Stimulated activated CD8-positive, alpha-beta memory T cell treated with anti-CD3 and anti-CD28 coated beads, Interleukin-12 subunit alpha, Interleukin-12 subunit beta, amount 100 ng/mL, for 1 hour (primary cell): Measurements from ENCODE around the gene TBCK.
"Not testable (repeated sequence)": the region's sequence is repeated elsewhere in the genome, so short reads cannot be mapped to it uniquely, and the experiment has no call there.

Experiments used
- DNase-seq: peaks from one replicate; pipeline ENCODE4 v3.0.0-alpha.2; 2020; ENCODE audit warnings: low read depth

TBCK gene

GRCh38 chr4:106210021-106210420, 106.0 kb downstream of the TBCK start:
- no peak for DNase-seq

- DNase-seq: no peak
These were observed 107.2 kb downstream of the TBCK start for GRCh38 chr4:106208481-106209460.

GRCh38 chr4:106201373-106201772, 114.6 kb downstream of the TBCK start:
- DNase-seq: no peak

- DNase-seq: no peak
These were observed 120.5 kb downstream of the TBCK start for GRCh38 chr4:106195435-106195950.

GRCh38 chr4:106194801-106195200, 121.2 kb downstream of the TBCK start:
- DNase-seq: no peak

- DNase-seq: no peak
These were observed 123.9 kb downstream of the TBCK start for GRCh38 chr4:106192131-106192530.

- DNase-seq: no peak
These were observed 129.8 kb downstream of the TBCK start for GRCh38 chr4:106186201-106186600.

- DNase-seq: no peak
These were observed 132.5 kb downstream of the TBCK start for GRCh38 chr4:106183551-106183950.

GRCh38 chr4:106172861-106173260, 143.1 kb downstream of the TBCK start:
- DNase-seq: no peak

GRCh38 chr4:106165351-106166010, 150.5 kb downstream of the TBCK start:
- DNase-seq: no peak

GRCh38 chr4:106162278-106162677, 153.7 kb downstream of the TBCK start:
- DNase-seq: no peak

- DNase-seq: no peak
These were observed 155.4 kb downstream of the TBCK start for GRCh38 chr4:106160560-106160959.

- no peak for DNase-seq
These were observed 166.1 kb downstream of the TBCK start for GRCh38 chr4:106149911-106150310.

- DNase-seq: no peak
These were observed 167.0 kb downstream of the TBCK start for GRCh38 chr4:106149026-106149425.

- DNase-seq: no peak
These were observed 173.3 kb downstream of the TBCK start for GRCh38 chr4:106142616-106143127.

GRCh38 chr4:106140601-106141000, 175.4 kb downstream of the TBCK start:
- no peak for DNase-seq

GRCh38 chr4:106136777-106137331, 179.2 kb downstream of the TBCK start:
- DNase-seq: no peak

- no peak for DNase-seq
These were observed 184.0 kb downstream of the TBCK start for GRCh38 chr4:106132045-106132444.

- DNase-seq: no peak
These were observed 189.9 kb downstream of the TBCK start for GRCh38 chr4:106126062-106126461.

GRCh38 chr4:106119949-106120555, 196.0 kb downstream of the TBCK start:
- DNase-seq: not testable (repeated sequence)

- no peak for DNase-seq
These were observed 200.0 kb downstream of the TBCK start for GRCh38 chr4:106116025-106116424.

GRCh38 chr4:106114270-106114669, 201.7 kb downstream of the TBCK start:
- no peak for DNase-seq
